IPS-18a (cell line): ENCODE data around the gene ZBTB12.
"Not testable (repeated sequence)": the region's sequence is repeated elsewhere in the genome, so short reads cannot be mapped to it uniquely, and the experiment has no call there.

ENCODE experiments used
- H3K27ac ChIP-seq: one replicate; pipeline ENCODE4 v1.5.1; 2013; ENCODE audit warnings: low read length
- H3K27me3 ChIP-seq: one replicate; pipeline ENCODE4 v1.6.1; 2013; ENCODE audit warnings: mild to moderate bottlenecking, low read length; ENCODE audit not compliant: control insufficient read depth, insufficient read depth
- H3K36me3 ChIP-seq: one replicate; pipeline ENCODE4 v1.6.1; 2013; ENCODE audit warnings: low read depth, low read length; ENCODE audit not compliant: control insufficient read depth
- H3K4me1 ChIP-seq: one replicate; pipeline ENCODE4 v1.6.1; 2013; ENCODE audit warnings: low read depth, low read length; ENCODE audit not compliant: control insufficient read depth
- H3K4me3 ChIP-seq: one replicate; pipeline ENCODE4 v1.5.1; 2013; ENCODE audit warnings: low read length
- H3K9ac ChIP-seq: one replicate; pipeline ENCODE4 v1.6.1; 2013; ENCODE audit warnings: mild to moderate bottlenecking, low read length, moderate library complexity
- H3K9me3 ChIP-seq: one replicate; pipeline ENCODE4 v1.6.1; 2013; ENCODE audit warnings: low read depth, low read length; ENCODE audit not compliant: control insufficient read depth

Gene ZBTB12

GRCh38 chr6:31940256-31940664 is 38.4 kb upstream of the ZBTB12 start:
- H3K9me3 ChIP-seq, result no peaks in the 10 kb centered on the region
- no peaks in the 10 kb centered on the region for H3K36me3 ChIP-seq
- peaks cover 2% of the 10 kb centered on the region for H3K4me1 ChIP-seq
- H3K27ac ChIP-seq, result no peak overlapping the region
- H3K4me3 ChIP-seq, result no peak overlapping the region
- H3K9ac ChIP-seq, result no peak overlapping the region
- H3K27me3 ChIP-seq, result peaks cover 3% of the 10 kb centered on the region

GRCh38 chr6:31935823-31936222 is 33.9 kb upstream of the ZBTB12 start:
- peaks cover 2% of the 10 kb centered on the region for H3K4me1 ChIP-seq
- no peaks in the 10 kb centered on the region for H3K9me3 ChIP-seq
- no peak overlapping the region for H3K27ac ChIP-seq
- H3K4me3 ChIP-seq, result no peak overlapping the region
- H3K27me3 ChIP-seq, result no peaks in the 10 kb centered on the region
- H3K9ac ChIP-seq, result no peak overlapping the region
- no peaks in the 10 kb centered on the region for H3K36me3 ChIP-seq

- Histone ChIP-seq H3K9me3 (no peaks in the 10 kb centered on the region), H3K27me3 (no peaks in the 10 kb centered on the region), H3K27ac (no peak overlapping the region), H3K9ac (no peak overlapping the region), H3K36me3 (no peaks in the 10 kb centered on the region), H3K4me1 (no peaks in the 10 kb centered on the region), H3K4me3 (no peak overlapping the region)
Measured at GRCh38 chr6:31935021-31935420, 33.1 kb upstream of the ZBTB12 start.

GRCh38 chr6:31933537-31933936 is 31.7 kb upstream of the ZBTB12 start:
- no peak overlapping the region for H3K9ac ChIP-seq

GRCh38 chr6:31932137-31932536 is 30.3 kb upstream of the ZBTB12 start:
- H3K4me1 ChIP-seq, H3K36me3 ChIP-seq, H3K9ac ChIP-seq, H3K27ac ChIP-seq, H3K27me3 ChIP-seq, H3K4me3 ChIP-seq, H3K9me3 ChIP-seq: not testable (repeated sequence)

More at GRCh38 chr6:31933537-31933936, 31.7 kb upstream of the ZBTB12 start:
- H3K27me3 ChIP-seq, result no peaks in the 10 kb centered on the region
- H3K9me3 ChIP-seq, result no peaks in the 10 kb centered on the region
- H3K27ac ChIP-seq, result no peak overlapping the region
- no peaks in the 10 kb centered on the region for H3K36me3 ChIP-seq
- no peaks in the 10 kb centered on the region for H3K4me1 ChIP-seq
- no peak overlapping the region for H3K4me3 ChIP-seq

- Histone ChIP-seq H3K36me3 (no peaks in the 10 kb centered on the region), H3K27ac (no peak overlapping the region), H3K4me1 (no peaks in the 10 kb centered on the region), H3K9me3 (no peaks in the 10 kb centered on the region), H3K4me3 (no peak overlapping the region), H3K9ac (no peak overlapping the region), H3K27me3 (no peaks in the 10 kb centered on the region)
Measured at GRCh38 chr6:31930962-31931361, 29.1 kb upstream of the ZBTB12 start.

- no peak overlapping the region for H3K4me3 ChIP-seq
- H3K27ac ChIP-seq, result no peak overlapping the region
- H3K9ac ChIP-seq, result no peak overlapping the region
- H3K4me1 ChIP-seq, result no peaks in the 10 kb centered on the region
- H3K36me3 ChIP-seq, result no peaks in the 10 kb centered on the region
- H3K27me3 ChIP-seq, result no peaks in the 10 kb centered on the region
- H3K9me3 ChIP-seq, result no peaks in the 10 kb centered on the region
Measured at GRCh38 chr6:31928672-31928939, 26.7 kb upstream of the ZBTB12 start.

GRCh38 chr6:31927863-31928671 is 26.2 kb upstream of the ZBTB12 start:
- H3K4me3 ChIP-seq, result no peak overlapping the region

GRCh38 chr6:31927242-31927862 is 25.5 kb upstream of the ZBTB12 start, which contains the start of gene C2:
Gene C2, plus strand, starts transcription at chr6:31927717. Its CDS starts 36 bp downstream, at chr6:31927753.
- no peaks in the 10 kb centered on the region for H3K36me3 ChIP-seq
- no peaks in the 10 kb centered on the region for H3K9me3 ChIP-seq
- H3K4me1 ChIP-seq, result no peaks in the 10 kb centered on the region
- no peaks in the 10 kb centered on the region for H3K27me3 ChIP-seq
- H3K4me3 ChIP-seq, result no peak within 1 kb of the TSS
- H3K9ac ChIP-seq, result no peak within 1 kb of the TSS
- H3K27ac ChIP-seq, result no peak within 1 kb of the TSS

More at GRCh38 chr6:31927863-31928671, 26.2 kb upstream of the ZBTB12 start:
- Histone ChIP-seq H3K27me3 (no peaks in the 10 kb centered on the region), H3K9me3 (no peaks in the 10 kb centered on the region), H3K9ac (no peak overlapping the region), H3K4me1 (no peaks in the 10 kb centered on the region), H3K27ac (no peak overlapping the region), H3K36me3 (no peaks in the 10 kb centered on the region)

GRCh38 chr6:31922942-31923341 is 21.1 kb upstream of the ZBTB12 start:
- Histone ChIP-seq H3K4me3 (no peak overlapping the region), H3K36me3 (no peaks in the 10 kb centered on the region), H3K4me1 (no peaks in the 10 kb centered on the region), H3K27me3 (no peaks in the 10 kb centered on the region), H3K9me3 (no peaks in the 10 kb centered on the region), H3K27ac (no peak overlapping the region), H3K9ac (no peak overlapping the region)

- Histone ChIP-seq H3K9me3 (no peaks in the 10 kb centered on the region), H3K27me3 (no peaks in the 10 kb centered on the region), H3K27ac (no peak overlapping the region), H3K4me1 (no peaks in the 10 kb centered on the region), H3K36me3 (no peaks in the 10 kb centered on the region), H3K4me3 (no peak overlapping the region), H3K9ac (no peak overlapping the region)
Measured at GRCh38 chr6:31920811-31921210, 18.9 kb upstream of the ZBTB12 start.
